Loucy (cell line): ENCODE measurements around the gene VCL.

Experiments
- H2AFZ ChIP-seq: fragments of 200-600 bp; sonication (generic); 2 replicates; pipeline ENCODE4 v1.6.0; 2016; ENCODE audit warnings: antibody characterized with exemption, mild to moderate bottlenecking, low read length, moderate library complexity
- H3F3A ChIP-seq: fragments of 200-600 bp; 2 replicates; pipeline ENCODE4 v1.6.0; 2016; ENCODE audit warnings: antibody characterized with exemption, low read depth, mild to moderate bottlenecking
- H3K27me3 ChIP-seq: fragments of 200-600 bp; sonication (generic); 2 replicates; pipeline ENCODE4 v1.6.1; 2014; ENCODE audit warnings: low read length, mild to moderate bottlenecking; ENCODE audit not compliant: insufficient read depth, poor library complexity, severe bottlenecking
- H3K36me3 ChIP-seq: fragments of 200-600 bp; sonication (generic); 2 replicates; pipeline ENCODE4 v1.6.1; 2016; ENCODE audit warnings: low read length; ENCODE audit not compliant: insufficient read depth
- H3K4me1 ChIP-seq: fragments of 200-600 bp; sonication (generic); 2 replicates; pipeline ENCODE4 v1.5.1; 2014; ENCODE audit warnings: low read length, mild to moderate bottlenecking; ENCODE audit not compliant: insufficient read depth, poor library complexity, severe bottlenecking
- H3K4me2 ChIP-seq: fragments of 200-600 bp; sonication (generic); 2 replicates; pipeline ENCODE4 v1.6.0; 2014; ENCODE audit warnings: antibody characterized with exemption, low read length, low read depth, mild to moderate bottlenecking; ENCODE audit not compliant: poor library complexity, severe bottlenecking
- H3K4me3 ChIP-seq: fragments of 200-600 bp; sonication (generic); 2 replicates; pipeline ENCODE4 v1.5.1; 2014; ENCODE audit warnings: low read length, mild to moderate bottlenecking, mixed read lengths; ENCODE audit not compliant: poor library complexity, severe bottlenecking
- H3K79me2 ChIP-seq: fragments of 200-600 bp; sonication (generic); 2 replicates; pipeline ENCODE4 v1.6.1; 2014; ENCODE audit warnings: low read length; ENCODE audit not compliant: insufficient read depth
- H3K9ac ChIP-seq: fragments of 200-600 bp; sonication (generic); 2 replicates; pipeline ENCODE4 v1.6.0; 2014; ENCODE audit warnings: mild to moderate bottlenecking, low read depth, low read length, moderate library complexity; ENCODE audit not compliant: poor library complexity, severe bottlenecking
- H3K9me2 ChIP-seq: fragments of 200-600 bp; sonication (generic); replicated peaks from 2 replicates; pipeline ENCODE4 v1.6.1; 2016; ENCODE audit warnings: low read depth, low read length, mixed read lengths
- H3K9me3 ChIP-seq: fragments of 200-600 bp; sonication (generic); 2 replicates; pipeline ENCODE4 v1.6.1; 2014; ENCODE audit warnings: mild to moderate bottlenecking, antibody characterized with exemption, low read length, low read depth; ENCODE audit not compliant: insufficient read depth
- H4K20me1 ChIP-seq: fragments of 200-600 bp; sonication (generic); 2 replicates; pipeline ENCODE4 v1.6.0; 2014; ENCODE audit warnings: antibody characterized with exemption, low read length, mild to moderate bottlenecking; ENCODE audit not compliant: insufficient read depth, poor library complexity, severe bottlenecking
- EZH2phosphoT487 ChIP-seq: fragments of 200-600 bp; IDR thresholded peaks from 2 replicates; pipeline ENCODE4 v1.6.1; 2018; ENCODE audit warnings: antibody characterized with exemption, mild to moderate bottlenecking, moderate library complexity, borderline replicate concordance
- TF ChIP-seq, protein P1 (sequence below): fragments of 200-600 bp; sonication (generic); conservative IDR thresholded peaks from 2 replicates; pipeline ENCODE4 v1.5.1; 2014; ENCODE audit warnings: mild to moderate bottlenecking, antibody characterized with exemption, low read length

VCL gene

DNA sequence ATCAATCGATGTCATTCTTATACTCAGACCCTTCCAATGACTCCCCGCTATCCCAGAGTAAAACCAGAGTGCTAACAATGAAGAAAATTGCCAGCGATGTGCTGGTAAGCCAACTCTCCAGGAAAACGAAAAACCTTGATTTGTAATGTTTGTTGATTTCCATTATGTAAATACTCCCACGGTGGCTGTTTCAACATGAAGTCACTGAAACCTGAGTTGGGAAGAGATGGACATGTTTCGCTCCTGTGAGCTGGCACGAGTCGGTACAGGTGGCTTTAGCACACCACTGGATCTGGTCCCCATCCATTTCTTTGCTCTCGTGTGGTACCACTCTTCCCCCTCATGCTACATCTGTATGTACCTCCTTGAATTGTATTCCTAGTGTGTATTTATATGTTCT is 99.9 kb downstream of the VCL start:
- H3F3A ChIP-seq, result no peaks in the 10 kb centered on the region
- H4K20me1 ChIP-seq, result no peaks in the 10 kb centered on the region
- H3K4me1 ChIP-seq, result peaks cover 10% of the 10 kb centered on the region
- TF ChIP-seq, protein P1, sequence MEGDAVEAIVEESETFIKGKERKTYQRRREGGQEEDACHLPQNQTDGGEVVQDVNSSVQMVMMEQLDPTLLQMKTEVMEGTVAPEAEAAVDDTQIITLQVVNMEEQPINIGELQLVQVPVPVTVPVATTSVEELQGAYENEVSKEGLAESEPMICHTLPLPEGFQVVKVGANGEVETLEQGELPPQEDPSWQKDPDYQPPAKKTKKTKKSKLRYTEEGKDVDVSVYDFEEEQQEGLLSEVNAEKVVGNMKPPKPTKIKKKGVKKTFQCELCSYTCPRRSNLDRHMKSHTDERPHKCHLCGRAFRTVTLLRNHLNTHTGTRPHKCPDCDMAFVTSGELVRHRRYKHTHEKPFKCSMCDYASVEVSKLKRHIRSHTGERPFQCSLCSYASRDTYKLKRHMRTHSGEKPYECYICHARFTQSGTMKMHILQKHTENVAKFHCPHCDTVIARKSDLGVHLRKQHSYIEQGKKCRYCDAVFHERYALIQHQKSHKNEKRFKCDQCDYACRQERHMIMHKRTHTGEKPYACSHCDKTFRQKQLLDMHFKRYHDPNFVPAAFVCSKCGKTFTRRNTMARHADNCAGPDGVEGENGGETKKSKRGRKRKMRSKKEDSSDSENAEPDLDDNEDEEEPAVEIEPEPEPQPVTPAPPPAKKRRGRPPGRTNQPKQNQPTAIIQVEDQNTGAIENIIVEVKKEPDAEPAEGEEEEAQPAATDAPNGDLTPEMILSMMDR, result no peak
- TF ChIP-seq EZH2phosphoT487, result no peak
- no peaks in the 10 kb centered on the region for H3K79me2 ChIP-seq
- no peaks in the 10 kb centered on the region for H3K9me2 ChIP-seq
- H3K4me2 ChIP-seq, result no peak overlapping the region
- H3K36me3 ChIP-seq, result peaks cover 59% of the 10 kb centered on the region; the same call in 1 of the 2 replicates
- no peak overlapping the region for H2AFZ ChIP-seq
- H3K4me3 ChIP-seq, result no peak overlapping the region
- H3K27me3 ChIP-seq, result no peaks in the 10 kb centered on the region
- no peak overlapping the region for H3K9ac ChIP-seq
- H3K9me3 ChIP-seq, result no peaks in the 10 kb centered on the region

DNA sequence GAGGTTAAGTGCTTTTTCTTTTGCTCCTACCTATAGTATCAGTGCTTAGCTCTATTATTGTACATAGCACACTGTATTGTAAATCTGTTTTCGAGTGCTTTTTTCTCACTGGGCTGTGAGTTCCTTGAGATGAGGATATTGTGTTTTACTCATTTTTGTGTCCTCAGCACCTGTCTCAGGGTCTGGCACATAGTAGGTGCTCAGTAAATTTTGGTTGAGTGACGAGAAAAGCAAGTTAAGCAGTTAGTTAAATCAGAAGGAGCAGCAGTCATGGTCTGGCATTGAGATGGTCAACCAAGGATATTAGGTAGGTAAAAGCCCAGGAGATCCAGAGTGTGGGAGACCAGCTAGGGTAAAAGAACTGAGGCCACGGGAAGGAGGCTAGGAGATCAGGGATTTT is 101.5 kb downstream of the VCL start:
- no peaks in the 10 kb centered on the region for H3F3A ChIP-seq
- H3K9ac ChIP-seq, result no peak overlapping the region
- H3K9me2 ChIP-seq, result no peaks in the 10 kb centered on the region
- H3K9me3 ChIP-seq, result no peaks in the 10 kb centered on the region
- no peak overlapping the region for H3K4me2 ChIP-seq
- no peaks in the 10 kb centered on the region for H4K20me1 ChIP-seq
- H2AFZ ChIP-seq, result no peak overlapping the region
- TF ChIP-seq, protein P1, result no peak
- no peak for TF ChIP-seq EZH2phosphoT487
- peaks cover 62% of the 10 kb centered on the region; the same call in 1 of the 2 replicates for H3K36me3 ChIP-seq
- H3K79me2 ChIP-seq, result no peaks in the 10 kb centered on the region
- H3K27me3 ChIP-seq, result no peaks in the 10 kb centered on the region
- peaks cover 10% of the 10 kb centered on the region for H3K4me1 ChIP-seq
- no peak overlapping the region for H3K4me3 ChIP-seq

DNA sequence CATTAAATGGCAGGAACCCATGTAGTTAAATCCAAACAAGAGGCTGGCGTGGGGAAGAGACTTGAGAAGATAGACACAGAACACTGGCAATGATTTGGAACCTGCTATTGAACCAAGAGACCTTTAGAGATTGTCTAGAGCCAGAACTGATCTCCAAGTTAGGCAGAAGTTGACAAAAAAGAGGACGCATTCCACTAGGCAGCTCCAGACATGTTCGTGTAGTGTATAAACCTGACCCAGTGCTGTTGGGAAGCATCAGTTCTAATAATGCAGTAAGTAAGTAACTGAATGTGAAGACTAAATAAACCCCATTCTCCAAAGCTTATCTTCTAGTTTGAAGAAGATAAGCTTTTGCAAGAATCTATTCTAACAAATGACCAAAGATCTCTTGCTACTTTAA is 101.9 kb downstream of the VCL start:
- no peaks in the 10 kb centered on the region for H3K9me2 ChIP-seq
- no peaks in the 10 kb centered on the region for H3K27me3 ChIP-seq
- no peaks in the 10 kb centered on the region for H4K20me1 ChIP-seq
- no peak overlapping the region for H3K9ac ChIP-seq
- H2AFZ ChIP-seq, result no peak overlapping the region
- H3K4me3 ChIP-seq, result no peak overlapping the region
- no peaks in the 10 kb centered on the region for H3K79me2 ChIP-seq
- H3K4me2 ChIP-seq, result no peak overlapping the region
- peaks cover 10% of the 10 kb centered on the region for H3K4me1 ChIP-seq
- H3F3A ChIP-seq, result no peaks in the 10 kb centered on the region
- no peaks in the 10 kb centered on the region for H3K9me3 ChIP-seq
- TF ChIP-seq EZH2phosphoT487, result no peak
- TF ChIP-seq, protein P1, result no peak
- H3K36me3 ChIP-seq, result peaks cover 62% of the 10 kb centered on the region; the same call in 1 of the 2 replicates
